GM23248 (cell line): ENCODE data around the gene ETFA. TPM values are rescaled to one million over a fixed set of nuclear protein-coding genes. Genes with fewer than 3 reads are reported as not detected.

Source experiments
- DNase-seq: peaks from one replicate; pipeline ENCODE4 v3.0.0-alpha.2; 2015
- H2AFZ ChIP-seq: fragments of 200-600 bp; sonication (generic); 2 replicates; pipeline ENCODE4 v1.6.1; 2016; ENCODE audit warnings: antibody characterized with exemption
- H3F3A ChIP-seq: fragments of 200-600 bp; sonication (generic); 2 replicates; pipeline ENCODE4 v1.6.1; 2016; ENCODE audit warnings: mild to moderate bottlenecking, antibody characterized with exemption, mixed run types; ENCODE audit not compliant: insufficient read depth
- H3K27ac ChIP-seq: fragments of 200-600 bp; sonication (generic); 2 replicates; pipeline ENCODE4 v1.5.1; 2016; ENCODE audit warnings: mild to moderate bottlenecking
- H3K27me3 ChIP-seq: fragments of 200-600 bp; sonication (generic); replicated peaks from 2 replicates; pipeline ENCODE4 v1.6.1; 2016; ENCODE audit warnings: mild to moderate bottlenecking; ENCODE audit not compliant: insufficient read depth
- H3K36me3 ChIP-seq: fragments of 200-600 bp; sonication (generic); 2 replicates; pipeline ENCODE4 v1.6.1; 2016; ENCODE audit warnings: low read depth, mild to moderate bottlenecking
- H3K4me1 ChIP-seq: fragments of 200-600 bp; sonication (generic); 2 replicates; pipeline ENCODE4 v1.6.1; 2016; ENCODE audit warnings: mild to moderate bottlenecking; ENCODE audit not compliant: insufficient read depth
- H3K4me2 ChIP-seq: fragments of 200-600 bp; sonication (generic); one replicate; pipeline ENCODE4 v1.6.1; 2016; ENCODE audit warnings: mild to moderate bottlenecking; ENCODE audit not compliant: unreplicated experiment
- H3K4me3 ChIP-seq: fragments of 200-600 bp; sonication (generic); 2 replicates; pipeline ENCODE4 v1.5.1; 2016; ENCODE audit warnings: mild to moderate bottlenecking
- H3K79me2 ChIP-seq: fragments of 200-600 bp; sonication (generic); 2 replicates; pipeline ENCODE4 v1.6.1; 2016; ENCODE audit warnings: mild to moderate bottlenecking; ENCODE audit not compliant: insufficient read depth
- H3K9ac ChIP-seq: fragments of 200-600 bp; sonication (generic); 2 replicates; pipeline ENCODE4 v1.6.1; 2016; ENCODE audit warnings: mild to moderate bottlenecking
- H3K9me2 ChIP-seq: fragments of 200-600 bp; sonication (generic); 2 replicates; pipeline ENCODE4 v1.6.1; 2016; ENCODE audit warnings: mixed run types, mild to moderate bottlenecking, moderate library complexity; ENCODE audit not compliant: insufficient read depth
- H3K9me3 ChIP-seq: fragments of 200-600 bp; sonication (generic); one replicate; pipeline ENCODE4 v1.6.1; 2017; ENCODE audit warnings: low read depth
- H4K20me1 ChIP-seq: fragments of 200-600 bp; sonication (generic); 2 replicates; pipeline ENCODE4 v1.6.0; 2016; ENCODE audit not compliant: insufficient read depth
- EZH2 ChIP-seq: fragments of 200-600 bp; sonication (generic); IDR thresholded peaks from 2 replicates; pipeline ENCODE4 v1.6.1; 2018; ENCODE audit warnings: antibody characterized with exemption, mild to moderate bottlenecking; ENCODE audit not compliant: insufficient read depth, poor library complexity, severe bottlenecking
- EZH2phosphoT487 ChIP-seq: fragments of 200-600 bp; sonication (generic); IDR thresholded peaks from 2 replicates; pipeline ENCODE4 v1.6.1; 2018; ENCODE audit warnings: antibody characterized with exemption, moderate library complexity, mild to moderate bottlenecking, low read depth; ENCODE audit not compliant: insufficient read depth
- WGBS, 2 experiments: methylation state at CpG; one replicate each; pipeline ENCODE4 v1.1.6; 2015 to 2017; ENCODE audit warnings: low lambda C conversion rate in 2 of 2, low coverage in 1 of 2; ENCODE audit errors: missing lambda C conversion rate in 2 of 2; 5-methylcytosine and 5-hydroxymethylcytosine counted together
- in situ Hi-C: fragments of 300-500 bp; cut with MboI; formaldehyde crosslinking; loops from 2 replicates; pipeline ENCODE4 v1.15.0; 2020
- polyA plus RNA-seq: library from polyadenylated mRNA; unstranded; fragments of >200 nt; fragmentation: Nextera tagmentation; extraction: Ambion mirVana; gene quantifications from 2 replicates; pipeline ENCODE4 v1.2.1, GENCODE V29; 2016
- total RNA-seq: library from RNA; depleted of rRNA; stranded (reverse); fragments of >200 nt; shearing (Covaris generic); gene quantifications from 2 replicates; pipeline ENCODE4 v1.2.3, GENCODE V29; 2014

The ETFA gene
- total and polyA plus RNA-seq, 2 experiments from 2014 or later, result 94.8 to 141 TPM

- no peak overlapping the region for H3K9ac ChIP-seq
- H3K4me3 ChIP-seq, result no peak overlapping the region
- no peak overlapping the region for H3K4me2 ChIP-seq
- H3K36me3 ChIP-seq, result peaks cover 6% of the 10 kb centered on the region; the same call in 1 of the 2 replicates
- 72 to 87% methylated on average over 1 of the region's 1 CpG for WGBS, 2 experiments
- no peaks in the 10 kb centered on the region for H3K79me2 ChIP-seq
- 0 out of 2 replicates have a peak, but pooled peaks cover 4% of the 10 kb centered on the region for H3F3A ChIP-seq
- H3K27ac ChIP-seq, result no peak overlapping the region
- TF ChIP-seq EZH2phosphoT487 (no peak), EZH2 (no peak)
- H3K4me1 ChIP-seq, result no peaks in the 10 kb centered on the region
- no peaks in the 10 kb centered on the region for H4K20me1 ChIP-seq
- no peaks in the 10 kb centered on the region for H3K27me3 ChIP-seq
- DNase-seq, result no peak
- in situ Hi-C loops, result loop anchor here (25.0 kb wide), 1 partner anchor 603 kb away; no protein-coding TSS in a partner anchor
- no peaks in the 10 kb centered on the region for H3K9me3 ChIP-seq
- H2AFZ ChIP-seq, result no peak overlapping the region
- H3K9me2 ChIP-seq, result no peaks in the 10 kb centered on the region
These were observed 77.3 kb downstream of the ETFA start for GRCh38 chr15:76233921-76234320.

- Histone ChIP-seq H2AFZ (no peak overlapping the region), H3K4me2 (no peak overlapping the region), H3F3A (no peaks in the 10 kb centered on the region), H3K9me3 (no peaks in the 10 kb centered on the region), H3K9ac (no peak overlapping the region), H3K27me3 (no peaks in the 10 kb centered on the region), H3K36me3 (peaks cover 16% of the 10 kb centered on the region), H3K9me2 (no peaks in the 10 kb centered on the region), H3K4me3 (no peak overlapping the region), H3K27ac (no peak overlapping the region), H3K4me1 (no peaks in the 10 kb centered on the region), H4K20me1 (no peaks in the 10 kb centered on the region), H3K79me2 (no peaks in the 10 kb centered on the region)
- DNase-seq, result no peak
- TF ChIP-seq EZH2phosphoT487, result no peak
- TF ChIP-seq EZH2, result no peak
- WGBS, 2 experiments, result 78 to 91% methylated on average over 1 of the region's 1 CpG
- in situ Hi-C loops, result loop anchor here (25.0 kb wide), 1 partner anchor 608 kb away; no protein-coding TSS in a partner anchor
These were observed 82.0 kb downstream of the ETFA start for GRCh38 chr15:76229266-76229665.

GRCh38 chr15:76223521-76223920 lies 87.7 kb downstream of the ETFA start:
- in situ Hi-C loops, result no loop called here
- WGBS, 2 experiments, result 88 to 93% methylated on average over 2 of the region's 2 CpGs
- Histone ChIP-seq H2AFZ (no peak overlapping the region), H3K79me2 (no peaks in the 10 kb centered on the region; the same call in 1 of the 2 replicates), H3K36me3 (peaks cover 14% of the 10 kb centered on the region), H3K9ac (no peak overlapping the region), H3K4me1 (no peaks in the 10 kb centered on the region), H4K20me1 (no peaks in the 10 kb centered on the region), H3K9me2 (no peaks in the 10 kb centered on the region), H3K4me3 (no peak overlapping the region), H3K9me3 (no peaks in the 10 kb centered on the region), H3F3A (no peaks in the 10 kb centered on the region), H3K27me3 (no peaks in the 10 kb centered on the region), H3K27ac (no peak overlapping the region), H3K4me2 (no peak overlapping the region)
- no peak for TF ChIP-seq EZH2phosphoT487
- TF ChIP-seq EZH2, result no peak
- DNase-seq, result no peak

DNA sequence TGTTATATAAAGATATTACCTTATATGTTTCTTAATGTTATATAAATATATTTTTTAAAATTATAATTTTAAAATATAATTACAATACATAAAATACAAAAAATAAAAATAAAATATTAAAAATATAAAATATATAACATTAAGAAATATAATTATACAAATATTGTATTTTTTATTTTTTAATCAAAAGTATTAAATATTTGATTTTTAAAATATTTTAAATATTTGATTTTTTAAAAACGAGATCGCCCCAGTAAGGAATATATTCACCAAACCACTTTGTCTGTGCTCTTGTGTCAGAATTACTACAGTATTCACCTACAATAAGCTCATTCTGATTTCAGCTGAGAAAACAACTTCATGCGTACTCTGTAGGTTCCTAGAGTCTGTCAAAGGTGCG lies 89.1 kb downstream of the ETFA start:
- Histone ChIP-seq H3K79me2 (no peaks in the 10 kb centered on the region; the same call in 1 of the 2 replicates), H3K4me3 (no peak overlapping the region), H3K36me3 (peaks cover 14% of the 10 kb centered on the region), H3K4me2 (no peak overlapping the region), H3K4me1 (peaks cover 8% of the 10 kb centered on the region; the same call in 1 of the 2 replicates), H3K9me2 (no peaks in the 10 kb centered on the region), H2AFZ (no peak overlapping the region), H3F3A (no peaks in the 10 kb centered on the region), H3K9ac (no peak overlapping the region), H3K27me3 (no peaks in the 10 kb centered on the region), H4K20me1 (no peaks in the 10 kb centered on the region), H3K27ac (no peak overlapping the region), H3K9me3 (no peaks in the 10 kb centered on the region)
- in situ Hi-C loops, result no loop called here
- TF ChIP-seq EZH2phosphoT487 (no peak), EZH2 (no peak)
- no peak for DNase-seq
- 92 to 94% methylated on average over 4 of the region's 4 CpGs for WGBS, 2 experiments
